Measurements from ENCODE around the gene MAP4. TPM values are rescaled to one million over a fixed set of nuclear protein-coding genes. Genes with fewer than 3 reads are reported as not detected.

MAP4 gene
- total and polyA plus RNA-seq, 2 of the 13 experiments (the other 11 are each of a cell fraction or from before 2014, with no cell fraction given) = 33.1 to 38.7 TPM

- TF ChIP-seq ISL2 (CRISPR knock-in tag; IDR thresholded peaks at IDR 0.05) (0 out of 2 replicates have a peak, but pooled peaks have one; percentile 55), ZNF546 (CRISPR knock-in tag; conservative IDR thresholded peaks at IDR 0.05) (no peak), ZNF720 (CRISPR knock-in tag; IDR thresholded peaks at IDR 0.05) (no peak), PCBP1 (IDR thresholded peaks at IDR 0.05; ENCODE audit: borderline replicate concordance, low read depth, low read length) (no peak), ZNF367 (CRISPR knock-in tag; IDR thresholded peaks at IDR 0.05; ENCODE audit: borderline replicate concordance) (peak; percentile 80; the same call in 1 of the 2 replicates), ZNF383 (CRISPR knock-in tag; IDR thresholded peaks at IDR 0.05; ENCODE audit: borderline replicate concordance) (no peak), KDM1A (CRISPR knock-in tag; IDR thresholded peaks at IDR 0.05) (no peak), HDAC1 (CRISPR knock-in tag; IDR thresholded peaks at IDR 0.05) (peak; percentile 69), NFE2 (CRISPR knock-in tag; IDR thresholded peaks at IDR 0.05) (no peak), PAWR (CRISPR knock-in tag; IDR thresholded peaks at IDR 0.05; ENCODE audit: borderline replicate concordance) (0 out of 2 replicates have a peak, but pooled peaks have one; percentile 44), ZNF136 (CRISPR knock-in tag; IDR thresholded peaks at IDR 0.05; ENCODE audit: low read depth) (no peak), ZBED4 (CRISPR knock-in tag; IDR thresholded peaks at IDR 0.05; ENCODE audit: borderline replicate concordance) (peak; percentile 45; the same call in 1 of the 2 replicates), CC2D1A (CRISPR knock-in tag; IDR thresholded peaks at IDR 0.05) (no peak), XBP1 (CRISPR knock-in tag; IDR thresholded peaks at IDR 0.05) (no peak; the same call in 1 of the 2 replicates), ZNF772 (CRISPR knock-in tag; IDR thresholded peaks at IDR 0.05) (peak; percentile 55; the same call in 1 of the 2 replicates), ZNF530 (CRISPR knock-in tag; IDR thresholded peaks at IDR 0.05; ENCODE audit: low read depth) (no peak), DMAP1 (CRISPR knock-in tag; IDR thresholded peaks at IDR 0.05) (peak; percentile 91), CHD2 (IDR thresholded peaks at IDR 0.05; ENCODE audit: low read depth, low read length) (0 out of 2 replicates have a peak, but pooled peaks have one; percentile 12), AHR (CRISPR knock-in tag; IDR thresholded peaks at IDR 0.05) (0 out of 2 replicates have a peak, but pooled peaks have one; percentile 14), DDIT3 (CRISPR knock-in tag; IDR thresholded peaks at IDR 0.05) (no peak), MXD3 (CRISPR knock-in tag; IDR thresholded peaks at IDR 0.05) (peak; percentile 74; the same call in 1 of the 2 replicates), HES4 (CRISPR knock-in tag; IDR thresholded peaks at IDR 0.05; ENCODE audit: borderline replicate concordance) (peak; percentile 84; the same call in 1 of the 2 replicates)
- TF ChIP-seq, protein P1, sequence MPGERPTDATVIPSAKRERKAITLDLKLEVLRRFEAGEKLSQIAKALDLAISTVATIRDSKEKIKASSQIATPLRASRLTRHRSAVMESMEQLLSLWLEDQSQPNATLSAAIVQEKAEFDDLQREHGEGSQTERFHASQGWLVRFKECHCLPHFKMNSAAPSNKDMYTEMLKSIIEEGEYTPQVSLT (CRISPR knock-in tag; IDR thresholded peaks at IDR 0.05; ENCODE audit: borderline replicate concordance, low read depth) = no peak; the same call in 1 of the 2 replicates
- TF ChIP-seq, protein P2, sequence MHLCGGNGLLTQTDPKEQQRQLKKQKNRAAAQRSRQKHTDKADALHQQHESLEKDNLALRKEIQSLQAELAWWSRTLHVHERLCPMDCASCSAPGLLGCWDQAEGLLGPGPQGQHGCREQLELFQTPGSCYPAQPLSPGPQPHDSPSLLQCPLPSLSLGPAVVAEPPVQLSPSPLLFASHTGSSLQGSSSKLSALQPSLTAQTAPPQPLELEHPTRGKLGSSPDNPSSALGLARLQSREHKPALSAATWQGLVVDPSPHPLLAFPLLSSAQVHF (CRISPR knock-in tag; IDR thresholded peaks at IDR 0.05) = no peak
Observed at GRCh38 chr3:47824541-47825473, 191.4 kb downstream of the MAP4 start (continued).
